Ishikawa (cell line): ENCODE results near the gene SRPRB.

ENCODE experiments used
- CREB1 ChIP-seq: IDR thresholded peaks from 2 replicates; pipeline ENCODE4 v1.6.1; 2012; ENCODE audit warnings: low read depth
- EP300 ChIP-seq: IDR thresholded peaks from 2 replicates; pipeline ENCODE4 v1.6.1; 2012; ENCODE audit warnings: borderline replicate concordance
- TCF12 ChIP-seq: IDR thresholded peaks from 2 replicates; pipeline ENCODE4 v1.6.1; 2012; ENCODE audit warnings: low read depth
- YY1 ChIP-seq: IDR thresholded peaks from 2 replicates; pipeline ENCODE4 v1.6.1; 2012; ENCODE audit warnings: low read depth
- ZBTB7A ChIP-seq: IDR thresholded peaks from 2 replicates; pipeline ENCODE4 v1.6.1; 2012; ENCODE audit warnings: low read depth
- TF ChIP-seq, protein P1 (sequence below): IDR thresholded peaks from 2 replicates; pipeline ENCODE4 v1.6.1; 2012
- TF ChIP-seq, protein P2 (sequence below): IDR thresholded peaks from 2 replicates; pipeline ENCODE4 v1.6.1; 2012; ENCODE audit warnings: low read depth, mild to moderate bottlenecking
- TF ChIP-seq, protein P3 (sequence below): IDR thresholded peaks from 2 replicates; pipeline ENCODE4 v1.6.1; 2012

DNA sequence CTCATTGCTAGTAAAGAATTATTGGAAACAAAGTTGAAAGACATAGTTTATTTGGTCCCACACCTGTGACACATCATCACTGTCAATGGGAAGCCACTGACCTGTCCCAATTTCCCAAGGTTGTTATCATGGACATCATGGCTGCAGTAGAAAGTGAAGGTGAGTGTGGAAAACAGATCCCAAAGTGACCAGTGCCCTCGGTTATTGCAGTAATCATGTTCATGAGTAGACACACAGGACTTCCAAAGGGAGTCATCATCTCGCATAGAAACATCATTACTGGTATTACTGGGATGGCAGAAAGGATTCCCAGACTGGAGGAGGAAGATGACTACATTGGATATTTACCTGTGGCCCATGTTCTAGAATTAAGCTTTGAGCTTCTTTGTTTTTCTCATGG is 44.7 kb upstream of the SRPRB start:
- no peak for TF ChIP-seq YY1
- TF ChIP-seq, protein P1, sequence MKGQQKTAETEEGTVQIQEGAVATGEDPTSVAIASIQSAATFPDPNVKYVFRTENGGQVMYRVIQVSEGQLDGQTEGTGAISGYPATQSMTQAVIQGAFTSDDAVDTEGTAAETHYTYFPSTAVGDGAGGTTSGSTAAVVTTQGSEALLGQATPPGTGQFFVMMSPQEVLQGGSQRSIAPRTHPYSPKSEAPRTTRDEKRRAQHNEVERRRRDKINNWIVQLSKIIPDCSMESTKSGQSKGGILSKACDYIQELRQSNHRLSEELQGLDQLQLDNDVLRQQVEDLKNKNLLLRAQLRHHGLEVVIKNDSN, result no peak
- no peak for TF ChIP-seq TCF12
- no peak for TF ChIP-seq EP300
- TF ChIP-seq CREB1, result no peak
- TF ChIP-seq ZBTB7A, result no peak
- TF ChIP-seq, protein P2, sequence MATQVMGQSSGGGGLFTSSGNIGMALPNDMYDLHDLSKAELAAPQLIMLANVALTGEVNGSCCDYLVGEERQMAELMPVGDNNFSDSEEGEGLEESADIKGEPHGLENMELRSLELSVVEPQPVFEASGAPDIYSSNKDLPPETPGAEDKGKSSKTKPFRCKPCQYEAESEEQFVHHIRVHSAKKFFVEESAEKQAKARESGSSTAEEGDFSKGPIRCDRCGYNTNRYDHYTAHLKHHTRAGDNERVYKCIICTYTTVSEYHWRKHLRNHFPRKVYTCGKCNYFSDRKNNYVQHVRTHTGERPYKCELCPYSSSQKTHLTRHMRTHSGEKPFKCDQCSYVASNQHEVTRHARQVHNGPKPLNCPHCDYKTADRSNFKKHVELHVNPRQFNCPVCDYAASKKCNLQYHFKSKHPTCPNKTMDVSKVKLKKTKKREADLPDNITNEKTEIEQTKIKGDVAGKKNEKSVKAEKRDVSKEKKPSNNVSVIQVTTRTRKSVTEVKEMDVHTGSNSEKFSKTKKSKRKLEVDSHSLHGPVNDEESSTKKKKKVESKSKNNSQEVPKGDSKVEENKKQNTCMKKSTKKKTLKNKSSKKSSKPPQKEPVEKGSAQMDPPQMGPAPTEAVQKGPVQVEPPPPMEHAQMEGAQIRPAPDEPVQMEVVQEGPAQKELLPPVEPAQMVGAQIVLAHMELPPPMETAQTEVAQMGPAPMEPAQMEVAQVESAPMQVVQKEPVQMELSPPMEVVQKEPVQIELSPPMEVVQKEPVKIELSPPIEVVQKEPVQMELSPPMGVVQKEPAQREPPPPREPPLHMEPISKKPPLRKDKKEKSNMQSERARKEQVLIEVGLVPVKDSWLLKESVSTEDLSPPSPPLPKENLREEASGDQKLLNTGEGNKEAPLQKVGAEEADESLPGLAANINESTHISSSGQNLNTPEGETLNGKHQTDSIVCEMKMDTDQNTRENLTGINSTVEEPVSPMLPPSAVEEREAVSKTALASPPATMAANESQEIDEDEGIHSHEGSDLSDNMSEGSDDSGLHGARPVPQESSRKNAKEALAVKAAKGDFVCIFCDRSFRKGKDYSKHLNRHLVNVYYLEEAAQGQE, result no peak
- TF ChIP-seq, protein P3, sequence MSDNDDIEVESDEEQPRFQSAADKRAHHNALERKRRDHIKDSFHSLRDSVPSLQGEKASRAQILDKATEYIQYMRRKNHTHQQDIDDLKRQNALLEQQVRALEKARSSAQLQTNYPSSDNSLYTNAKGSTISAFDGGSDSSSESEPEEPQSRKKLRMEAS, result no peak
